HepG2 (cell line): ENCODE measurements around the gene NKAIN4. TPM values are rescaled to one million over a fixed set of nuclear protein-coding genes. Genes with fewer than 3 reads are reported as not detected.
A peak's percentile ranks its signal among the peaks of the same experiment; 100 is the strongest.

Experiments used
- ARHGAP35 ChIP-seq: sonication (generic); formaldehyde crosslinking; IDR thresholded peaks from 2 replicates; pipeline ENCODE4 v1.9.0; 2022; ENCODE audit warnings: mild to moderate bottlenecking, inconsistent platforms, moderate library complexity, missing genetic modification reagents, borderline replicate concordance
- FOSL1 ChIP-seq: sonication (generic); formaldehyde crosslinking; IDR thresholded peaks from 2 replicates; pipeline ENCODE4 v1.9.0; 2021; ENCODE audit warnings: missing genetic modification reagents, borderline replicate concordance
- FOXO1 ChIP-seq: sonication (generic); formaldehyde crosslinking; IDR thresholded peaks from 2 replicates; pipeline ENCODE4 v1.4.0; 2020; ENCODE audit warnings: missing genetic modification reagents
- FUBP1 ChIP-seq: sonication (generic); formaldehyde crosslinking; IDR thresholded peaks from 2 replicates; pipeline ENCODE4 v1.5.1; 2020; ENCODE audit warnings: missing genetic modification reagents, mild to moderate bottlenecking, borderline replicate concordance
- GATA4 ChIP-seq: sonication (generic); IDR thresholded peaks from 2 replicates; pipeline ENCODE4 v1.6.1; 2016; ENCODE audit warnings: antibody characterized with exemption, low read depth, borderline replicate concordance
- HMG20A ChIP-seq: IDR thresholded peaks from 2 replicates; pipeline ENCODE4 v1.6.1; 2016; ENCODE audit warnings: borderline replicate concordance
- POGZ ChIP-seq: sonication (generic); formaldehyde crosslinking; IDR thresholded peaks from 2 replicates; pipeline ENCODE4 v1.4.0; 2020; ENCODE audit warnings: mild to moderate bottlenecking, missing genetic modification reagents
- SOX6 ChIP-seq, 2 experiments: fragments of 450-650 bp in 1 of 2; sonication (generic) in 1 of 2; formaldehyde crosslinking in 1 of 2; IDR thresholded peaks; 2 replicates each; pipeline versions ENCODE4 v1.4.0 to v1.6.1; 2017 to 2020; ENCODE audit warnings: antibody characterized with exemption in 1 of 2, mild to moderate bottlenecking in 1 of 2, missing genetic modification reagents in 1 of 2
- TBX2 ChIP-seq: sonication (generic); formaldehyde crosslinking; IDR thresholded peaks from 2 replicates; pipeline ENCODE4 v1.5.0; 2020; ENCODE audit warnings: missing genetic modification reagents, mild to moderate bottlenecking, borderline replicate concordance
- TRAFD1 ChIP-seq: sonication (generic); formaldehyde crosslinking; IDR thresholded peaks from 2 replicates; pipeline ENCODE4 v1.5.1; 2020; ENCODE audit warnings: missing genetic modification reagents, mild to moderate bottlenecking, borderline replicate concordance
- YEATS2 ChIP-seq: sonication (generic); formaldehyde crosslinking; IDR thresholded peaks from 2 replicates; pipeline ENCODE4 v1.4.0; 2020; ENCODE audit warnings: missing genetic modification reagents, borderline replicate concordance
- ZBTB7A ChIP-seq: sonication (generic); formaldehyde crosslinking; IDR thresholded peaks from 2 replicates; pipeline ENCODE4 v1.8.0; 2022; ENCODE audit warnings: mild to moderate bottlenecking, missing genetic modification reagents
- ZEB1 ChIP-seq: IDR thresholded peaks from 2 replicates; pipeline ENCODE4 v1.6.1; 2012; ENCODE audit warnings: mild to moderate bottlenecking, low read depth, inconsistent platforms; ENCODE audit not compliant: insufficient replicate concordance
- ZNF260 ChIP-seq: sonication (generic); formaldehyde crosslinking; IDR thresholded peaks from 2 replicates; pipeline ENCODE4 v1.4.0; 2020; ENCODE audit warnings: missing genetic modification reagents, low read depth, mild to moderate bottlenecking, borderline replicate concordance
- polyA plus RNA-seq, 8 experiments: library from polyadenylated mRNA; depleted of rRNA in 3 of 8; stranded (reverse) in 7 of 8; unstranded in 1 of 8; fragments of >200 nt; fragmentation: Illumina TruSeq in 4 of 8; extraction: Trizol in 4 of 8; gene quantifications; 2 replicates each; pipeline versions ENCODE4 v1.2.1 to v1.2.3, GENCODE V29; 2011 to 2016; ENCODE audit warnings: low read depth in 4 of 8, missing spikeins in 1 of 8, mixed read lengths in 1 of 8; ENCODE audit not compliant: insufficient read depth in 1 of 8
- total RNA-seq, 5 experiments: library from RNA; depleted of rRNA; stranded (reverse); fragments of >200 nt; fragmentation: Illumina TruSeq; extraction: Trizol; gene quantifications; 2 replicates each; pipeline ENCODE4 v1.2.3, GENCODE V29; 2016; ENCODE audit warnings: low read depth in 1 of 5
- TF ChIP-seq, protein P1 (sequence below): IDR thresholded peaks from 2 replicates; pipeline ENCODE4 v1.6.1; 2016; ENCODE audit warnings: low read depth, borderline replicate concordance
- TF ChIP-seq, protein P2 (sequence below): sonication (generic); formaldehyde crosslinking; IDR thresholded peaks from 2 replicates; pipeline ENCODE4 v1.4.0; 2020; ENCODE audit warnings: mild to moderate bottlenecking, missing genetic modification reagents
- TF ChIP-seq, protein P3 (sequence below): sonication (generic); formaldehyde crosslinking; IDR thresholded peaks from 2 replicates; pipeline ENCODE4 v1.9.0; 2021; ENCODE audit warnings: missing genetic modification reagents, mild to moderate bottlenecking, borderline replicate concordance
- TF ChIP-seq, protein P4 (sequence below): sonication (generic); formaldehyde crosslinking; IDR thresholded peaks from 2 replicates; pipeline ENCODE4 v1.4.0; 2020; ENCODE audit warnings: missing genetic modification reagents

NKAIN4 gene
- total and polyA plus RNA-seq, 2 of the 13 experiments (the other 11 are each of a cell fraction or from before 2014, with no cell fraction given) = not detected

DNA sequence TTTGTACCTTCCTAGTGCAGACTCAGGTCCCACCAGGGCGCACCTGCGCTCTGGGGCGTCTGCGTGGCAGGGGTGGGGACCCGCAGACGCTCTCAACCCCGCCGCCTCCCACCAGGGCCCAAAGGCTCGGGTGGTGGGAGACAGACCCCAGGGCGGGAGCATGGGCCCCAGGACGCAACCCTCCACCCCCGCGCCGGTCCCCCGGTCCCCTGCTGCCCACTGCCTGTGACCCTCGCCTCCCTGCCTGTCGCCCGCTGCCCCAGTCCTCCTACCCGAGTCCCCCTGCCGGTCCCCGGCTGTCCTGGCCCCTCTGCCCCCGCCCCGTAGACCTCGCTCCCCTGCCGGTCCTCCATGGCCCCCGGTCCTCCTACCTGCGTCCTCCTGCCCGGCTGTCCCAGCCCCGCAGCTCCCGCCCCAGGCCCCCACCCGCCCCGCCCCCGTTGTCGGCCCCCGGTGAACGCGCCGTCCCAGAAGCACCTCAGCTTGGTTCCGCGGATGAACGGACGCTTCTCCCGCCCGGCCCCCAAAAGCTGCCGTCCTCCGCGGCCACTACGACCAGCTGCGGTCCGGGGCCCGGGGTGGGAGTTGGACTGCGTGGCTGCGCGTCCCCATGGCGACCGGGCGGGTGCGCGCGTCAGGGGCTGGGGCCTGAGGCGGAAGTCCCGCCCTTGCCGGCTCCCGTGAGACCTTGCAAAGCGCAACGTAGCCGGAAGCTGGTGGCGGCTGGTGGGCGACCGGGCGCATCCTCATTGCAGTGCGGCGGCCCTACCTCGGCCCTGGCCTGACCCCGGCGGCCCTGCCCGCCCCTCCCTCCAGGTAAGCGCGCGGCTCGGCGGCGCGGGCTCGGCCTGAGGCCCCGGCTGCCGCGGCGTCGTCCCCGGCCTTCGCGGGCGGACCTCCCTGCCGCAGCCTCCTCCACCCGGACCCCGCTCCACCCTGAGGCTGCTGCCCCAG is 18.1 kb upstream of the NKAIN4 start, which contains the start of gene ARFGAP1 (continued):
- TF ChIP-seq FOXO1 (CRISPR knock-in tag) (peak; percentile 77), TRAFD1 (CRISPR knock-in tag) (no peak), FUBP1 (no peak), ZEB1 (no peak), ARHGAP35 (CRISPR knock-in tag) (peak; percentile 76; the same call in 1 of the 2 replicates), ZBTB7A (CRISPR knock-in tag) (no peak), SOX6 (IDR thresholded peaks at IDR 0.05) (no peak), SOX6 (CRISPR knock-in tag; IDR thresholded peaks at IDR 0.05) (no peak), HMG20A (no peak), POGZ (CRISPR knock-in tag) (peak; percentile 56; the same call in 1 of the 2 replicates), ZNF260 (CRISPR knock-in tag) (no peak), GATA4 (no peak), TBX2 (peak; percentile 66), YEATS2 (CRISPR knock-in tag) (peak; percentile 96), FOSL1 (no peak)
- TF ChIP-seq, protein P1, sequence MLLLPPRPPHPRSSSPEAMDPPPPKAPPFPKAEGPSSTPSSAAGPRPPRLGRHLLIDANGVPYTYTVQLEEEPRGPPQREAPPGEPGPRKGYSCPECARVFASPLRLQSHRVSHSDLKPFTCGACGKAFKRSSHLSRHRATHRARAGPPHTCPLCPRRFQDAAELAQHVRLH (CRISPR knock-in tag) = no peak; the same call in 1 of the 2 replicates
- TF ChIP-seq, protein P2, sequence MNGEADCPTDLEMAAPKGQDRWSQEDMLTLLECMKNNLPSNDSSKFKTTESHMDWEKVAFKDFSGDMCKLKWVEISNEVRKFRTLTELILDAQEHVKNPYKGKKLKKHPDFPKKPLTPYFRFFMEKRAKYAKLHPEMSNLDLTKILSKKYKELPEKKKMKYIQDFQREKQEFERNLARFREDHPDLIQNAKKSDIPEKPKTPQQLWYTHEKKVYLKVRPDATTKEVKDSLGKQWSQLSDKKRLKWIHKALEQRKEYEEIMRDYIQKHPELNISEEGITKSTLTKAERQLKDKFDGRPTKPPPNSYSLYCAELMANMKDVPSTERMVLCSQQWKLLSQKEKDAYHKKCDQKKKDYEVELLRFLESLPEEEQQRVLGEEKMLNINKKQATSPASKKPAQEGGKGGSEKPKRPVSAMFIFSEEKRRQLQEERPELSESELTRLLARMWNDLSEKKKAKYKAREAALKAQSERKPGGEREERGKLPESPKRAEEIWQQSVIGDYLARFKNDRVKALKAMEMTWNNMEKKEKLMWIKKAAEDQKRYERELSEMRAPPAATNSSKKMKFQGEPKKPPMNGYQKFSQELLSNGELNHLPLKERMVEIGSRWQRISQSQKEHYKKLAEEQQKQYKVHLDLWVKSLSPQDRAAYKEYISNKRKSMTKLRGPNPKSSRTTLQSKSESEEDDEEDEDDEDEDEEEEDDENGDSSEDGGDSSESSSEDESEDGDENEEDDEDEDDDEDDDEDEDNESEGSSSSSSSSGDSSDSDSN (CRISPR knock-in tag) = peak; percentile 90
- TF ChIP-seq, protein P3, sequence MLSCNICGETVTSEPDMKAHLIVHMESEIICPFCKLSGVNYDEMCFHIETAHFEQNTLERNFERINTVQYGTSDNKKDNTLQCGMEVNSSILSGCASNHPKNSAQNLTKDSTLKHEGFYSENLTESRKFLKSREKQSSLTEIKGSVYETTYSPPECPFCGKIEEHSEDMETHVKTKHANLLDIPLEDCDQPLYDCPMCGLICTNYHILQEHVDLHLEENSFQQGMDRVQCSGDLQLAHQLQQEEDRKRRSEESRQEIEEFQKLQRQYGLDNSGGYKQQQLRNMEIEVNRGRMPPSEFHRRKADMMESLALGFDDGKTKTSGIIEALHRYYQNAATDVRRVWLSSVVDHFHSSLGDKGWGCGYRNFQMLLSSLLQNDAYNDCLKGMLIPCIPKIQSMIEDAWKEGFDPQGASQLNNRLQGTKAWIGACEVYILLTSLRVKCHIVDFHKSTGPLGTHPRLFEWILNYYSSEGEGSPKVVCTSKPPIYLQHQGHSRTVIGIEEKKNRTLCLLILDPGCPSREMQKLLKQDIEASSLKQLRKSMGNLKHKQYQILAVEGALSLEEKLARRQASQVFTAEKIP (CRISPR knock-in tag) = no peak
- TF ChIP-seq, protein P4, sequence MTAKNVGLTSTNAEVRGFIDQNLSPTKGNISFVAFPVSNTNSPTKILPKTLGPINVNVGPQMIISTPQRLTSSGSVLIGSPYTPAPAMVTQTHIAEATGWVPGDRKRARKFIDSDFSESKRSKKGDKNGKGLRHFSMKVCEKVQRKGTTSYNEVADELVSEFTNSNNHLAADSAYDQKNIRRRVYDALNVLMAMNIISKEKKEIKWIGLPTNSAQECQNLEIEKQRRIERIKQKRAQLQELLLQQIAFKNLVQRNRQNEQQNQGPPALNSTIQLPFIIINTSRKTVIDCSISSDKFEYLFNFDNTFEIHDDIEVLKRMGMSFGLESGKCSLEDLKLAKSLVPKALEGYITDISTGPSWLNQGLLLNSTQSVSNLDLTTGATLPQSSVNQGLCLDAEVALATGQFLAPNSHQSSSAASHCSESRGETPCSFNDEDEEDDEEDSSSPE (CRISPR knock-in tag) = peak; percentile 84
